Tibial artery (tissue), 4 donors: ENCODE measurements around the gene TRPC6.
A peak's percentile ranks its signal among the peaks of the same experiment; 100 is the strongest.

Experiments used
- DNase-seq, 2 donors: peaks; one replicate each; pipeline ENCODE4 v3.0.0-alpha.2; 2019
- H3K27ac ChIP-seq, 2 donors: fragments of 200-600 bp; sonication (generic) in 1 of 2; 1 replicate in 1 of 2; 2 replicates in 1 of 2; pipeline ENCODE4 v1.5.1; 2018 to 2019; ENCODE audit warnings: mild to moderate bottlenecking in 1 of 2
- H3K27me3 ChIP-seq, 2 donors: fragments of 200-600 bp; sonication (generic) in 1 of 2; one replicate each; pipeline versions ENCODE4 v1.5.1 to v1.6.0; 2016 to 2019
- H3K36me3 ChIP-seq, 3 donors: fragments of 200-600 bp; sonication (generic) in 2 of 3; one replicate each; pipeline ENCODE4 v1.5.1; 2016 to 2019; ENCODE audit warnings: mild to moderate bottlenecking in 2 of 3
- H3K4me1 ChIP-seq, 4 donors: fragments of 200-600 bp; sonication (generic) in 2 of 4; 1 replicate in 3 of 4; 2 replicates in 1 of 4; pipeline ENCODE4 v1.5.1; 2016 to 2019
- H3K4me3 ChIP-seq, 2 donors: fragments of 200-600 bp; sonication (generic) in 1 of 2; 1 replicate in 1 of 2; 2 replicates in 1 of 2; pipeline ENCODE4 v1.5.1; 2018 to 2019; ENCODE audit warnings: mild to moderate bottlenecking in 2 of 2
- H3K9me3 ChIP-seq, 3 donors: fragments of 200-600 bp; sonication (generic) in 1 of 3; one replicate each; pipeline ENCODE4 v1.5.1; 2016 to 2019
- CTCF ChIP-seq, 2 experiments: fragments of 200-600 bp in 1 of 2; fragments of 450-650 bp in 1 of 2; IDR thresholded peaks; one replicate each; pipeline ENCODE4 v1.5.1; 2017 to 2019; ENCODE audit warnings: antibody characterized with exemption in 2 of 2, mild to moderate bottlenecking in 1 of 2, moderate library complexity in 1 of 2
- intact Hi-C: fragments of 100-400 bp; cut with DNase I; formaldehyde crosslinking; loops from one replicate; pipeline ENCODE4 v1.15.0; 2023; ENCODE audit warnings: low total_unique reads

Gene TRPC6

DNA sequence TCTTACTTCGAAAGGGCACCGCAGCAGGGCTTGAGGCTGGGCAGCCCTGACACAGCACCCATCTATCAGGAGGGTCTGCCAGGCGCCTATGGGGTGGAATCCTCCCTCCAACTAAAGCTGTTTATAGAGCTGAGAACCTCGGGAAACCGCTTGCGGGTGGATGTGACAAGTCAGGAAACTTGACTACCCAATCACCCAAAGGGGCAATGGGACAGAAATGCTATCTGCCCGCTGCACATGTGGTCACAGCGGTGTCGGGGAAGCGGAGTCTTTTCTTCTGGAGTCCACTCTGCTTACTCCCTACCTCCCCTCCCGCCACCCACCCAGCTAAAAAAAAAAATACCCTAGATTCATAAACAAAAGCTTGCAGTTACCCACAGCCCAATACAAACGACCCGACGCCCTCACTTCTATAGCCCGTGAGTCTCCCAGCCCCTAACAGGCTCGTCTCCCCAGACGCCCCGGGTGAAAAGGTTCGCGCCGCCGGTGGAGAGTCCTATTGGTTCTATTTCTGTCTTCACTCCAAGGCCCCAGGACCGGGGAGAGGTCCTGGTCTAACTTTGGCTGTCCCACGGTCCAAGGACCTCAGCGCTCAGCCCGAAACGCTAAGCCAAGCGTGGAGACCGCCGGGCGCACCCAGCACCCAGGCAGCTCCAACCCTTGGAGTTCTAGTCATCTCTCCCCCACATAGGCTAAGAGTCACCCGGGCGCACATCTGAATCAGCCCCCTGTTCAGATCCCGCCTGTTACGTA lies 1.4 kb downstream of the TRPC6 start:
- peak in 1 of 2 donors; percentile 57 for DNase-seq
- peak overlapping the region; percentile 56 to 59 for H3K4me3 ChIP-seq

GRCh38 chr11:101577461-101577860 lies 6.3 kb downstream of the TRPC6 start:
- no peak overlapping the region for H3K27ac ChIP-seq
- DNase-seq: no peak
- H3K4me1 ChIP-seq: peaks cover 0 to 9% (median 6%) of the 10 kb centered on the region in 4 donors
- intact Hi-C loops: no loop called here
- H3K9me3 ChIP-seq: no peaks in the 10 kb centered on the region
- H3K4me3 ChIP-seq: no peak overlapping the region
- no peaks in the 10 kb centered on the region for H3K27me3 ChIP-seq
- no peaks in the 10 kb centered on the region for H3K36me3 ChIP-seq
- no peak for TF ChIP-seq CTCF (IDR thresholded peaks at IDR 0.05)

More for the DNA sequence above, 1.4 kb downstream of the TRPC6 start:
- Histone ChIP-seq H3K9me3 (no peaks in the 10 kb centered on the region), H3K4me1 (peaks cover 0 to 16% (median 13%) of the 10 kb centered on the region in 4 donors), H3K27me3 (no peaks in the 10 kb centered on the region), H3K27ac (no peak overlapping the region), H3K36me3 (no peaks in the 10 kb centered on the region)
- no peak for TF ChIP-seq CTCF (IDR thresholded peaks at IDR 0.05)
- intact Hi-C loops: no loop called here

DNA sequence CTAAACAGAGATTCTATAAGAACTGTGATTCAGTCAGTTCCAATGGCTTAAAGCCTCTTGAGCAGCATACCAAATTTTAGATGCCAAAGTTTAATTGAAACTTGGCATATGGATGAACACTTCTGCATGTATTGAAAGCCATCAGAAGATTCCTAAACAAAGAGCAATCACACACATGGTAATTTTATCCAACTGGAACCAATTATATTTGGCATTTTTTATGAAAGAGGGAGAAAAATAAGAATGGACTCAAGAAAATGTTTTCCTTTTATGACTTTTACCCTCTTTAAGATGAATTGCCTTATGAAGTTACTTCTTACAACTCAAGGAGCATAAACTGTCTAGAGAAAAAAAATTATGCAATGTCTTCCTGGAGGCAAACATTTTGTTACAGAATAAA lies 7.4 kb downstream of the TRPC6 start:
- no peak for TF ChIP-seq CTCF (IDR thresholded peaks at IDR 0.05)
- no peaks in the 10 kb centered on the region for H3K36me3 ChIP-seq
- DNase-seq: no peak
- no peaks in the 10 kb centered on the region for H3K27me3 ChIP-seq
- H3K9me3 ChIP-seq: no peaks in the 10 kb centered on the region
- H3K4me3 ChIP-seq: no peak overlapping the region
- intact Hi-C loops: no loop called here
- H3K4me1 ChIP-seq: no peaks in the 10 kb centered on the region
- H3K27ac ChIP-seq: no peak overlapping the region

- H3K36me3 ChIP-seq: no peaks in the 10 kb centered on the region
- no peak overlapping the region for H3K4me3 ChIP-seq
- H3K4me1 ChIP-seq: no peaks in the 10 kb centered on the region
- intact Hi-C loops: no loop called here
- H3K9me3 ChIP-seq: peaks cover 0 to 2% (median 0%) of the 10 kb centered on the region in 3 donors
- TF ChIP-seq CTCF (IDR thresholded peaks at IDR 0.05): no peak
- H3K27ac ChIP-seq: no peak overlapping the region
- no peaks in the 10 kb centered on the region for H3K27me3 ChIP-seq
- DNase-seq: no peak
These were observed 8.9 kb downstream of the TRPC6 start for GRCh38 chr11:101574886-101575285.

GRCh38 chr11:101567071-101567470 lies 16.7 kb downstream of the TRPC6 start:
- Histone ChIP-seq H3K27me3 (no peaks in the 10 kb centered on the region), H3K27ac (no peak overlapping the region), H3K4me3 (no peak overlapping the region), H3K4me1 (no peaks in the 10 kb centered on the region), H3K9me3 (peaks cover 0 to 6% (median 0%) of the 10 kb centered on the region in 3 donors), H3K36me3 (no peaks in the 10 kb centered on the region)
- no peak for DNase-seq
- TF ChIP-seq CTCF (IDR thresholded peaks at IDR 0.05): no peak
- intact Hi-C loops: no loop called here
